ENCODE measurements around the gene C1orf74. TPM values are rescaled to one million over a fixed set of nuclear protein-coding genes. Genes with fewer than 3 reads are reported as not detected.

Gene C1orf74
- total RNA-seq, 1 experiment from 2014 or later: 3.5 TPM

GRCh38 chr1:209755926-209756614 lies 28.3 kb downstream of the C1orf74 start, which contains the start of gene TRAF3IP3:
Gene TRAF3IP3 (plus strand): TSS chr1:209756053. CDS start chr1:209760040, 3,987 bp downstream.
- H3K27ac ChIP-seq: no peak within 1 kb of the TSS
- no peaks in the 10 kb centered on the region for H3K4me1 ChIP-seq (replicated peaks)
- no peaks in the 10 kb centered on the region for H3K9me3 ChIP-seq (replicated peaks)
- H3K36me3 ChIP-seq: no peaks in the 10 kb centered on the region
- DNase-seq (ENCODE audit: low read depth in 1 of 2, low spot score in 2 of 2): no peak
- H3K27me3 ChIP-seq (replicated peaks): no peaks in the 10 kb centered on the region
- H3K4me3 ChIP-seq: no peak within 1 kb of the TSS

- Histone ChIP-seq H3K4me3 (no peak overlapping the region), H3K4me1 (replicated peaks) (no peaks in the 10 kb centered on the region), H3K36me3 (no peaks in the 10 kb centered on the region), H3K27me3 (replicated peaks) (no peaks in the 10 kb centered on the region), H3K27ac (no peak overlapping the region), H3K9me3 (replicated peaks) (no peaks in the 10 kb centered on the region)
- DNase-seq (ENCODE audit: low read depth in 1 of 2, low spot score in 2 of 2): no peak
These were observed 29.1 kb downstream of the C1orf74 start for GRCh38 chr1:209755256-209755655.

DNA sequence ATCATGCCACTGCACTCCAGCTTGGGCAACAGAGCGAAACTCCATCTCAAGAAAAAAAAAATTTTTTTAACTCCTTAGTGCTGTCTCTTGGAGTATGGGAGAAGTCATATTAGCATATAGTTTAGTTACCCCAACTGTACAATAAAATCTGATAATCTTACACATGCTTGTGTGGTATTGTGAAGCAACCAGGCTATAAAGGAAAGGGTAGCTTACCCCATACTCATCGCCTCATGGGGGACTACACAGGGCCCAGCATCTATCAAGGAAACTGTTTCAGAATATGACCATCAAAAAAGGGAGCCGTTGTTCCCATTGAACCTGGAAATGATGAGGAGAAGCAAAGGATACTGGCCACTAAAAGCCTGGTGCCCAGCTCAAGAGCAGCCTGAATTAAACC lies 31.5 kb downstream of the C1orf74 start:
- Histone ChIP-seq H3K4me3 (no peak overlapping the region), H3K27ac (no peak overlapping the region), H3K27me3 (replicated peaks) (no peaks in the 10 kb centered on the region), H3K9me3 (replicated peaks) (no peaks in the 10 kb centered on the region), H3K4me1 (replicated peaks) (peaks cover 3% of the 10 kb centered on the region; the same call in 1 of the 2 replicates), H3K36me3 (no peaks in the 10 kb centered on the region)
- DNase-seq (ENCODE audit: low read depth in 1 of 2, low spot score in 2 of 2): no peak

DNA sequence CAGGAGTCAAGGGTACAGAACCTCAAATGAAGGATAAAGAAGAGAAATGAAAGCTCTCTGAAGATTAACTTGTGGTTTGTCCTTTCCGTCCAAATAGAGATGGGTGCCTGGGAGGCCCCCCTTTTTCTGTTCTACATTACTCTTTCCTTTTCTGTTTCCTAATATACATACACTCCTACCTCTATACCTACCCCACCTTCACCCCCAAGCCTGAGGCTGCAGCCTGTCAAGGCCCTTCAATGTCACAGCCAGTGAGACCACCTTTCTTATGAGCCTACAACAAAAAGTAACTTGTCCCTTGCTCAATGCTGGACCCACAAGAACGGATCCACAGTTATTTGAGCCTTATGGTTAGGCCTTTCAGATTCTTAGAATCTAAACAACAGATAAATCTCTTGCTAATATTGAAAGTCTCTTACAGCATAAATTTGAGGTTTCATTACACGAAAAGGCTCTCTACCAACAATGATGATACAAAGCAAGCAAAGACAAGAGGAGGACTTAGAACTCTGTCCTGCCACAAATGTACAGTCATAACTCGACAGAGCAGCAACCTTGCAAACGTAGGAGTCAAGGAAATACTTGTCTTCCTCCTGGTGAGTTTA lies 32.6 kb downstream of the C1orf74 start:
- H3K36me3 ChIP-seq: no peaks in the 10 kb centered on the region
- peaks cover 9% of the 10 kb centered on the region; the same call in 1 of the 2 replicates for H3K4me1 ChIP-seq (replicated peaks)
- no peaks in the 10 kb centered on the region for H3K9me3 ChIP-seq (replicated peaks)
- H3K4me3 ChIP-seq: no peak overlapping the region
- H3K27ac ChIP-seq: no peak overlapping the region
- H3K27me3 ChIP-seq (replicated peaks): no peaks in the 10 kb centered on the region
- DNase-seq (ENCODE audit: low read depth in 1 of 2, low spot score in 2 of 2): no peak

DNA sequence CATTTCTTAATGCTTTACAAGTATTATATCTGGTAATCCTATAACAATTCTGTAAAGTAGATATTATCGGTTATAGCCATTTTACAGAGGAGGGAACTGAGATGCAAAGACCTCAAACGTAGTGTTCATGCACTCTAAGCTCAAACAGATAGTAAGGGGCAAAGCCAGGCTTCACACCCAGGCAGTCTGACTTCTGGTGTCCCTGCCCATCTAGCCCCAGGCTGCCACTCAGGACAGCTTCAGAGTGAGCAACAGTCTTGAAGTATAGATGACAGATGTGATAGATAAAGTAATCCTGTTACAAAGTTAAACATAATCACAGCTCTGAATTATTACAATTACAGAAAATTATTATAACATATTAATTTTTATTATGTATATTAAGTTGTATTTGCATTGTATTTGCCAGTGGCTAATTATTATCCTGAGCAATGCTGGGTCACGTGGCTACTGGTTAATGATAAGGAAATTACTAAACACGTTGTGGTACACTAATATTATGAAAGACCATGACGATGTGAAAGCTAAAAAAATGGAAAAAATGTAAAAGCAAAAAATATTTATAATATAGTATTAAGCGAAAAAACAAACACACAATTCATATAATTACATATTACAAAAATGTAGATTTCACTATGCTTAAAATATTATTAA lies 34.6 kb downstream of the C1orf74 start:
- Histone ChIP-seq H3K27me3 (replicated peaks) (no peaks in the 10 kb centered on the region), H3K27ac (no peak overlapping the region), H3K36me3 (no peaks in the 10 kb centered on the region), H3K4me3 (no peak overlapping the region), H3K9me3 (replicated peaks) (no peaks in the 10 kb centered on the region), H3K4me1 (replicated peaks) (peaks cover 9% of the 10 kb centered on the region; the same call in 1 of the 2 replicates)
- DNase-seq (ENCODE audit: low read depth in 1 of 2, low spot score in 2 of 2): no peak

DNA sequence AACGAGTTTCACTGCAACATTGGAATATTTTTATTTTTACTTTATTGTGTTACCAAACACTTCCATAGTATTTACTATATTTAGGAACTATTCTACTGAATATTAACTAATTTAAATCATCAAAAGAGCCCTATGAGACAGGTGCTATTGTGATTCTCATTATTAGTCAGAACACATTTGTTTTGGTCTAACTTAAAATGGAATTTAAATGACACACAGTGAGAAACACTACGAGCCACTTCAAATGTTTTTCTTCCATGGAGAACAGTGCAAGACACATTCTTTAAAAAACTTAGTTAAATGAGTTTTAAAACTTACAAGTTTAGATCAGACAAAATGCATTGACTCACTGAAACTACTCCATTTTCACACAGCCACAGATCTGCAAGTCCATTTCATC lies 35.2 kb downstream of the C1orf74 start:
- Histone ChIP-seq H3K9me3 (replicated peaks) (no peaks in the 10 kb centered on the region), H3K4me3 (no peak overlapping the region), H3K36me3 (no peaks in the 10 kb centered on the region)

DNA sequence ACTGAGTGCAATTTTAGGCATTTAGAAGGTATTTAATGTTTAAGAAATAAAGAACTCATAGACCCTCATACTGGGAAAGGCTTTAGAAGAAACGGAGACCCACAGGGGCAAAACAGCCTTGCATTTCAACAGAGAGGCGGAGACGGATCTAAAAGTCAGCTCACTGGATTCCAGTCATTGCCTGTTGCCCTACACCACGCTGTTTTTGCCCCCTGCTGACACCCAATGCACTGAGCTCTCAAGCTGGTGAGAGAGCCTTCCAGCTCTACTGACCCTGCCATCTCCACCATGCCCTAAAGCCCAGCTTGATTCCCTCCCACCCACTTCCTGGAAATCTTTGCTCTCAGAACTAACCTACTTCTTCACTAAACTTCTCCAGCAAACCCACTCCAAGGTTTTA lies 35.7 kb downstream of the C1orf74 start:
- Histone ChIP-seq H3K27ac (no peak overlapping the region), H3K9me3 (replicated peaks) (no peaks in the 10 kb centered on the region), H3K36me3 (no peaks in the 10 kb centered on the region), H3K4me3 (no peak overlapping the region), H3K27me3 (replicated peaks) (no peaks in the 10 kb centered on the region), H3K4me1 (replicated peaks) (peaks cover 9% of the 10 kb centered on the region; the same call in 1 of the 2 replicates)
- no peak for DNase-seq (ENCODE audit: low read depth in 1 of 2, low spot score in 2 of 2)

More for the DNA sequence above, 35.2 kb downstream of the C1orf74 start:
- Histone ChIP-seq H3K27me3 (replicated peaks) (no peaks in the 10 kb centered on the region), H3K27ac (no peak overlapping the region), H3K4me1 (replicated peaks) (peaks cover 9% of the 10 kb centered on the region; the same call in 1 of the 2 replicates)
- no peak for DNase-seq (ENCODE audit: low read depth in 1 of 2, low spot score in 2 of 2)

DNA sequence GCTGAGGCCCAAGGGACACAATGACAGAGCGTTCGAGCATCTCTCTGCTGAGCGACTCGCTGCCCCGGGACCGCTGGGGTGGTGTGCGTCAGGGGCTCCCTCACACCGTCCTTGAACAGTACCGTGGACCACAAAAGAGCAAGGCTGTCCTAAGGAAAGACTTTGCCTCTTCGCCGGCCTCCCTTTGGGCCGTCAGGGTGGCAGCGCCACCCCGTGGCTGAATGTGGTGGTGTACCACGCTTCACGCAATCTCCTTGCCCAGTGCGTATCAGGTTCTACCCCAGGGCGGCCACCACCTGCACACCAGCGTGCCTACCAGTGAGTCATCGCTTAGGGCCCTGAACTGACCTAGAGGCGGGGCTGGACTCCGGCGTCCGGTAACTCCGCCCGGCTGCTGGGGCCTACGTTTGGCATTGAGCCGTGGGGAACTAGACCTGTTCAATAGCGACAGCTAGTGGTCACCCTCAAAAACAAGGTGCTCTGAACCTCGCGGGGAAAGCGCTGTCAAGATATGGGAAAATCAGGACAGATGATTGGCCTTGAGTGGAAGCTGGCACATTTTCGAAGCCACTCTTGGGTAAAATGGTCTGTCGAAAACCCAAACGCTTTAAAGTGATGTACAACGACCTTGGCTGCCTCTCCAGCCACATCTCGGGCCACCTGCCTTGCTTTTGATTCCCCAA lies 36.6 kb downstream of the C1orf74 start:
- Histone ChIP-seq H3K27me3 (replicated peaks) (no peaks in the 10 kb centered on the region), H3K4me3 (no peak overlapping the region), H3K4me1 (replicated peaks) (peaks cover 13% of the 10 kb centered on the region; the same call in 1 of the 2 replicates), H3K27ac (no peak overlapping the region), H3K9me3 (replicated peaks) (no peaks in the 10 kb centered on the region), H3K36me3 (no peaks in the 10 kb centered on the region)
- DNase-seq (ENCODE audit: low read depth in 1 of 2, low spot score in 2 of 2): peak; percentile 77 to 90

- DNase-seq (ENCODE audit: low read depth in 1 of 2, low spot score in 2 of 2): no peak
- Histone ChIP-seq H3K27ac (no peak overlapping the region), H3K4me3 (no peak overlapping the region)
These were observed 37.8 kb downstream of the C1orf74 start for GRCh38 chr1:209746451-209747165.

GRCh38 chr1:209743145-209743482 lies 41.2 kb downstream of the C1orf74 start:
- DNase-seq (ENCODE audit: low read depth in 1 of 2, low spot score in 2 of 2): no peak
- H3K27ac ChIP-seq: no peak overlapping the region
- no peaks in the 10 kb centered on the region for H3K9me3 ChIP-seq (replicated peaks)
- H3K4me3 ChIP-seq: no peak overlapping the region
- no peaks in the 10 kb centered on the region for H3K36me3 ChIP-seq
- no peaks in the 10 kb centered on the region for H3K27me3 ChIP-seq (replicated peaks)
- peaks cover 12% of the 10 kb centered on the region; the same call in 1 of the 2 replicates for H3K4me1 ChIP-seq (replicated peaks)

More at GRCh38 chr1:209746451-209747165, 37.8 kb downstream of the C1orf74 start:
- Histone ChIP-seq H3K27me3 (replicated peaks) (no peaks in the 10 kb centered on the region), H3K36me3 (no peaks in the 10 kb centered on the region), H3K4me1 (replicated peaks) (peaks cover 13% of the 10 kb centered on the region; the same call in 1 of the 2 replicates), H3K9me3 (replicated peaks) (no peaks in the 10 kb centered on the region)

- Histone ChIP-seq H3K4me3 (no peak overlapping the region), H3K27me3 (replicated peaks) (no peaks in the 10 kb centered on the region), H3K27ac (no peak overlapping the region), H3K9me3 (replicated peaks) (no peaks in the 10 kb centered on the region), H3K36me3 (no peaks in the 10 kb centered on the region), H3K4me1 (replicated peaks) (peaks cover 7% of the 10 kb centered on the region; the same call in 1 of the 2 replicates)
- no peak for DNase-seq (ENCODE audit: low read depth in 1 of 2, low spot score in 2 of 2)
These were observed 41.8 kb downstream of the C1orf74 start for GRCh38 chr1:209742409-209743144.

DNA sequence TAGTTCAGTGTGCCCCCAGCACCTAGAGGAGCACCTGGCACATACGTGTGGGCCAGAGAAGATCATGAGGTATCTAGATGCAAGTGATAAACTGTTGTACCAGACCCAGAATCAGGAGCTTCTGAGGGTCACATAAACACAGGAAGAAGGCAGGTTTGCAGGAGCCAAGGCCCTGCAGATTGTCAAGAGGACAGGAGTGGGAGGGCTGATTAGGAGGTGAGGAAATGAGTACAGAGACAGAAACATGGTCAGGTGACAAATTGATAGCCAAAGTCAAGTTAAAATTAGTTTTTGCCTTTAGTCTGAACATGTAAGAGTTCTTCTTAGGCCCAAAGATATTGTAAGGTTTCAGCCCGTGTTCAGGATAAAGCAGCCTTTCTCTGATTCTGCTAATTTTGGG lies 42.5 kb downstream of the C1orf74 start:
- Histone ChIP-seq H3K27ac (no peak overlapping the region), H3K4me3 (no peak overlapping the region), H3K27me3 (replicated peaks) (no peaks in the 10 kb centered on the region), H3K36me3 (no peaks in the 10 kb centered on the region), H3K9me3 (replicated peaks) (no peaks in the 10 kb centered on the region), H3K4me1 (replicated peaks) (peaks cover 3% of the 10 kb centered on the region; the same call in 1 of the 2 replicates)
- no peak for DNase-seq (ENCODE audit: low read depth in 1 of 2, low spot score in 2 of 2)
